LNCaP clone FGC (cell line): Measurements from ENCODE around the gene ME3.

Source experiments
- DNase-seq: peaks from one replicate; pipeline ENCODE4 v3.0.0-alpha.2; 2011; ENCODE audit warnings: low read depth
- H3K4me3 ChIP-seq: 2 replicates; pipeline ENCODE4 v1.5.1; 2011; ENCODE audit warnings: mild to moderate bottlenecking, low read depth, low read length, control low read depth
- TF ChIP-seq, protein P1 (sequence below): IDR thresholded peaks from 2 replicates; pipeline ENCODE4 v1.5.1; 2012; ENCODE audit warnings: mild to moderate bottlenecking; ENCODE audit not compliant: control insufficient read depth, insufficient read depth; ENCODE audit errors: extremely low read depth

The ME3 gene

DNA sequence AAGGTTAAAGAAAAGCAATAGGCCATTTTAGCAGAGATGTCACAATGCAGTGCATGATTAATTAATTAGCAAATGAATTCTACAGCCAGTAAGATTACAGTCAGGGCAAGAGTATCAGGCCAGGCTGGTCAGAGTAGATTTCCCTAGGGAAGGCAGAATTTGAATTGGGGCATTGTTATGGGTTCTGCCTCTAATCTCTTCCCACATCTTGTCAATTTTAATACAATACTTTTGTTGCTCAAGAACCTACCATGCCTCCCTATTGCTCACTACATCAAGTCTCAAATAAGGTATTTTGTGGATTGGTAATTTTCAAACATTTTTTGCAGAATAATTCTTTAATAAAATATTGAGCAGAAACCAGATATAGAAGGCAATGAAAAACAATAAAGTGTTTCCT lies 194.1 kb downstream of the ME3 start:
- H3K4me3 ChIP-seq, result no peak overlapping the region
- TF ChIP-seq, protein P1, sequence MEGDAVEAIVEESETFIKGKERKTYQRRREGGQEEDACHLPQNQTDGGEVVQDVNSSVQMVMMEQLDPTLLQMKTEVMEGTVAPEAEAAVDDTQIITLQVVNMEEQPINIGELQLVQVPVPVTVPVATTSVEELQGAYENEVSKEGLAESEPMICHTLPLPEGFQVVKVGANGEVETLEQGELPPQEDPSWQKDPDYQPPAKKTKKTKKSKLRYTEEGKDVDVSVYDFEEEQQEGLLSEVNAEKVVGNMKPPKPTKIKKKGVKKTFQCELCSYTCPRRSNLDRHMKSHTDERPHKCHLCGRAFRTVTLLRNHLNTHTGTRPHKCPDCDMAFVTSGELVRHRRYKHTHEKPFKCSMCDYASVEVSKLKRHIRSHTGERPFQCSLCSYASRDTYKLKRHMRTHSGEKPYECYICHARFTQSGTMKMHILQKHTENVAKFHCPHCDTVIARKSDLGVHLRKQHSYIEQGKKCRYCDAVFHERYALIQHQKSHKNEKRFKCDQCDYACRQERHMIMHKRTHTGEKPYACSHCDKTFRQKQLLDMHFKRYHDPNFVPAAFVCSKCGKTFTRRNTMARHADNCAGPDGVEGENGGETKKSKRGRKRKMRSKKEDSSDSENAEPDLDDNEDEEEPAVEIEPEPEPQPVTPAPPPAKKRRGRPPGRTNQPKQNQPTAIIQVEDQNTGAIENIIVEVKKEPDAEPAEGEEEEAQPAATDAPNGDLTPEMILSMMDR, result no peak
- DNase-seq, result no peak

DNA sequence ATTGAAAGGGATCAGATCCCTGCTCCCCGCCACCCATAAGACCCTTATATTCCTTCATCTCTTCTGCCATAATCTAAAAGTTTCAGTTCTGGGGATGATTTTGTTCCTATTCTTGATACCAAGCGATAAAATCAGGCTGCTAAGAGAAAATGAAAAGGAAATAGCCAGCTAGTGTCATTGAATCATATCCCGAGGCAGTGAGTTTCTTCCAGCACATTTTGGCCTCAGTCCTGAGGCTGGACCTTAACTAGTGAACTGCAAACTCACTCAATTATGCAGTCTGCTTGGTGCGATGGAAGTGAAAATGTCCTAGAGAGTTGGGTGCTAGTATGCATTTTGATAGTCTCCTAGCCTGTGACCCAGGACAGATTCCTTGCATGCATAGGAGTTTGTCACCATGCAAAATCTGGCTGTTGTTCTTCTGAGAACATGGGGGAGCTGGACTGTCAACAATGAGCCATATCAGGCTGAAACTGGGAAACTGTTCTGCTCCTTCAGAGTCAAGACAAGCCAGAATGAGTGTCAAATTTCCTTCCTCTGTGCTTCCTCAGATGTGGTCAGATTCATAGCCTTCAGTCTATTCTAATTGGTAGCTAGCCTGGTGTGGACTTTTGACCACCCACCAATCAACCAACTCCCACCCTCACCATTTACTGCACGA lies 194.8 kb downstream of the ME3 start:
- H3K4me3 ChIP-seq, result no peak overlapping the region
- TF ChIP-seq, protein P1, result no peak
- DNase-seq, result no peak

DNA sequence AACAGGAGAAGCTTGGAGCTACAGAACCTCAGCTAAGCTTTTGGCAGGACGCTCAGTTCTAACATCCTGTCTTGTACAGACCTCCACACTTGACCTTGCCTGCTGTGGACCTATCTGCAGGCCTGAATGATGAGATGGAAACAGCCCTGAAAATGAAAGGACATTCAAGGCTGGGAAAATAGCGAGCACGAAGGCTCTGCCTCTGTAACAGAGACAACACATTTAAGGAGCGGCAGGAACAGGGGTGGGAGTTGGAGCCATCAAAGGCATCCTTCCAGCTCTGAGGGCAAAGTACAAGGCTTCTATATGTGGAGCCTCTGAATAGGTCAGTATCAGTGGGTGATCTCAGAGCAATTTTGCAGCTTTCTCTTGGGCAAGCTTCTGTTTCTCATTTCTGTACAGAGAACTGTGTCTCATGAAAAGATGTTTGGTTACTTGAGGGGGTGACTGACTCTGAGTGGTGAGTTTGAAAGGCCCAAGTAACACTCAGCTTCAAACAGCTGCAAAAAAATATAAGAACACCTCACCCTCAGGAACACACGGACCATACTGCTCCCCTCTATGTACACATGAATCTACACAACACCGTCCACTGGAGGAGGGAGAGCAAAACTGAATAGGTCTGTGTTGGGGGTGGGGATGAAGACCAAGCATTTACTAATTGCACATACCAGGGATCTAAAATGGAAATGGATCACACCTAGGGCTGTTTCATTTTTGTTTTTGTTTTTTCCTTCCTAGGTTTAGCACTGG lies 196.1 kb downstream of the ME3 start:
- H3K4me3 ChIP-seq, result no peak overlapping the region
- TF ChIP-seq, protein P1, result no peak
- no peak for DNase-seq

DNA sequence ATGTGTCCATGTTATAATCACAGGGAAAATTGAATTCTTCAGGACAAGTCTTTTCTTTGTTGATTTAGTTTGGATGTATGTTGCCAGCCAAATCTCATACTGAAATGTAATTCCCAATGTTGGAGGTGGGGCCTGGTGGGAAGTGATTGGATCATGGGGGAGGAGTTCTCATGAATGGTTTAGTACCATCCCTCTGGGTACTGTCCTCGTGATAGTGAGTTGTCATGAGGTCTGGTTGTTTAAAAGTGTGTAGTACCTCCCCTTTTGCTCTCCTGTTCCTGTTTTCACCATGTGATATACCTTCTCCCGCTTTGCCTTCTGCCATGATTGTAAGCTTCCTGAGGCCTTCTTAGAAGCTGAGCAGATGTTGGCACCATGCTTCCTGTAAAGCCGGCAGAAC lies 197.4 kb downstream of the ME3 start:
- DNase-seq, result no peak
- H3K4me3 ChIP-seq, result no peak overlapping the region
- TF ChIP-seq, protein P1, result no peak

DNA sequence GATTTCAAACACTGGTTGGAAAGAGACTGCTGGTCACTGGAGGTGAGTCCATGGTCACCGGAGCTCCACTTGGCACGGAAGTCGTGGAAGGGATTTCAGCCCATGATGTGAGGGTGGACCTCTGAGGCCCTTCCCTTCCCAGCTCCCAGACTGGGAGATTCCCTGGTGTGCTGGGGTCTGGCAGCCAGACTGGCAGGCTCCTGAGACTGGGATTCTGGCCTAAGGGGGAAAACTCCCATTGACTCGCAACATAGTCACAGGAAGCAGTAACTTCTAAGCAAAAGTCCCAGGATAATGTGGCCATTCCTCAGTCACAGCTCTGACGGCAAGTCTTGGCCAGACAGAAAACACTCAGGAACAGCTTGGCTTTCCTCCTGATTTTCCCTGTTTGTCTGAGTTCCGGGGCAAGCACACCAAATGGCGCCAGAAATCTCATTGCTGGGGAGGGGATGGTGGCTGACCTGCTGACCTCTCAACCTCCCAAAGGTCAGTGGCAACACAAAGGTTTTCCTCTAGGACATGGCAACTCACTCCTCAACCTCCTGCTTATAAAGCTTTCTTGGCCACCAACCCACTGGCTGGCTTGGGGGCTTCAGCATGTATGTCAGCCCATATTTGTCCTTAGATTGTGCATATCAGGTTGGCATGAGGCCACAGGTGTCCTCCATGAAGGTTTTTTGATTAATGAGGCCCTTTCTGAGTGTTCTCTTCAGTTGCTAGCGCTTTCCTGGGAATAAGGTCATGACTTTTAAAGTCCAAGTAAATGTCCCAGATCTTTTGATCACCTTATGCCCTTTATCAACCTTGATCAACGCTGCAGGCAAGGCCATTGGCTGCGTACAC lies 198.2 kb downstream of the ME3 start:
- TF ChIP-seq, protein P1, result no peak
- no peak for DNase-seq
- no peak overlapping the region for H3K4me3 ChIP-seq

DNA sequence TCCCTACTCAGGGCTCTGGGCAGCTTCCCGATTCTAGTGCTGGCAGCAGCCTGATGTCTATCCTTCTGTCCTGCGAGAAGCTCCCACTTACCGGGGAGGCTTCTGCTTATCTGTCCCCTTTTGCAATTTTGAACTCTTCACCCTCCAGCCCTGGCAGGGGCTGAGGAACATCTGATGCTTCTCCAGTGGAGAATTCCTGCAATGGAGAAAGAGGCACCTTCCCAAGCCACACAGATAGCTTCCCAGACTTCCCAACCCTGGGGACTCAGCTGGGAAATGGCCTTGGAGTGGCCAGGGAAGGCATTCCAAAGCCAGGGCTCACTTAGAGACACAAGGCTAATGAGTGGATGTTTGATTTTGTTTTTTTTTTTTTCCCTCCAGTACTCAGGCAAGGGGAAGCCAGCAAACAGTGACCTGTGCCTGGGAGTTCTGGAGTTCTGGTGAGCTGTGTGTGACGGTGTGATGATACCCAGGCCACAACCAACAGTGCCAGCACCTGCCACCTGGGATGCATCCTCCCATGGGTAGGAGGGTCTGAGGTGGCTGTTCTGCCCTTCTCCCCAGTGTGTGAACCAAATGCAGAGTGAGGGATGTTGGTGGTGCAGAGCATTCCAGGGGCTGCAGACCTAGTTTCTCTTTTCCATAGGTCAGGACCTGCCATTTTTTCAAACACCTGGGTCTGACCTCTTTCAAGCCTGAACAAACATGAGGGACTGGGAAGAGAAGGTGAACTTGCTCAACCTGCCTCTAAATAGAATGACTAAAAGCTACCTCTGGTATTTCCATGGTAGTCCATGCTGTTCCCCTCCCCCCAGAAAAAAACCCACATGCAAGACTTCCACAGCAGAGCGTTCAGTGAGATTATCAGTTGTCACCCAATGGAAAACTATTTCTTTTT lies 202.7 kb downstream of the ME3 start:
- no peak for DNase-seq
- no peak overlapping the region for H3K4me3 ChIP-seq
- TF ChIP-seq, protein P1, result no peak
